ENCODE measurements around the gene ATP6V1F. TPM values are rescaled to one million over a fixed set of nuclear protein-coding genes. Genes with fewer than 3 reads are reported as not detected.

The ATP6V1F gene
- total RNA-seq, 1 experiment from 2014 or later = 115 TPM

DNA sequence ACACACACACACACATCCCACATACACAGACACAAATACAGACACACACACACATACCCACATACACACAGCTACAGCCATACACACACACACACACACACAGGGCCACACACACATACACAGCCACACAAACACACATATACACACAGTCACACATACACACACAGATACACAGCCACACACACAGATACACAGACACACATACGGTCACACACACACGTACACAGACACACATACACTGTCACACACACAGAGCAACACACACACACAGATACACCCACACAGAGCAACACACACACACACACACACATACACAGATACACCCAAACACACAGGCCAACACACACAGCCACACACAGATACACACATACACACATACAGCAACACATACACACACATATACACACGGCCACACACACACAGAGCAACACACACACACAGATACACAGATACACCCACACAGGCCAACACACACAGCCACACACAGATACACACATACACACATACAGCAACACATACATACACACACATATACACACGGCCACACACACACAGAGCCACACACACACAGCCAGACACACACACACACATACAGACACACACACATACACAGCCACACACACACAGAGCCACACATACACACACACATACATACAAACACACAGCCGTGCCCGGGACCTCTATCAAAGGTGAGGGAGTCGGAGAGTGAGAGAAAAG, 25.5 kb downstream of the ATP6V1F start:
- WGBS (ENCODE audit: extremely low coverage, insufficient read length, low lambda C conversion rate) = no CpG with 5 or more reads among the region's 7 CpGs
- Histone ChIP-seq H3K23ac (ENCODE audit: insufficient read length, low read depth, low read length) (no peak overlapping the region), H4K5ac (ENCODE audit: insufficient read length, low read depth, low read length) (no peak overlapping the region), H2BK12ac (ENCODE audit: insufficient read length, low read depth, low read length) (no peak overlapping the region), H4K20me1 (ENCODE audit: control insufficient read depth, insufficient read depth, insufficient read length) (no peaks in the 10 kb centered on the region), H3K18ac (ENCODE audit: insufficient read length, low read depth, low read length) (no peak overlapping the region), H3K79me2 (ENCODE audit: insufficient read depth, low read length) (no peaks in the 10 kb centered on the region), H3K9me3 (ENCODE audit: control insufficient read depth, low read depth, low read length) (no peaks in the 10 kb centered on the region), H3K23me2 (ENCODE audit: insufficient read length, low read depth, low read length, poor library complexity, severe bottlenecking) (peaks cover 9% of the 10 kb centered on the region), H2BK20ac (ENCODE audit: low read depth, low read length, poor library complexity, severe bottlenecking) (no peak overlapping the region), H4K8ac (replicated peaks; ENCODE audit: insufficient read length, low read depth, low read length) (no peak overlapping the region), H3K9ac (ENCODE audit: extremely low read depth, insufficient read length, low read length) (no peak overlapping the region), H3K4me2 (ENCODE audit: insufficient read depth, insufficient read length, low read length) (no peak overlapping the region), H3K27me3 (ENCODE audit: insufficient read depth, low read length) (no peaks in the 10 kb centered on the region), H2AK5ac (ENCODE audit: insufficient read length, low read length) (no peak overlapping the region), H2BK5ac (ENCODE audit: insufficient read length, low read length) (no peak overlapping the region), H3K27ac (ENCODE audit: insufficient read length, low read depth, low read length) (no peak overlapping the region), H2AFZ (ENCODE audit: low read length) (no peak overlapping the region), H2BK15ac (ENCODE audit: low read depth, low read length) (no peak overlapping the region), H2BK120ac (ENCODE audit: low read depth, low read length, poor library complexity, severe bottlenecking) (no peak overlapping the region), H4K91ac (ENCODE audit: insufficient read length, low read depth, low read length) (no peak overlapping the region), H3K79me1 (ENCODE audit: insufficient read depth, low read depth, low read length, poor library complexity, severe bottlenecking) (no peaks in the 10 kb centered on the region), H3K56ac (ENCODE audit: insufficient read length, low read depth, low read length) (no peak overlapping the region), H3K14ac (ENCODE audit: insufficient read depth, low read length) (no peak overlapping the region; the same call in 1 of the 2 replicates), H3T11ph (ENCODE audit: low read length) (no peak overlapping the region), H3K4me1 (ENCODE audit: insufficient read depth, low read length) (no peaks in the 10 kb centered on the region), H3K4ac (ENCODE audit: low read depth, low read length) (no peak overlapping the region)
- peaks cover 10% of the 10 kb centered on the region for H3K27me3 Mint-ChIP-seq (ENCODE audit: low read depth)
- peaks cover 0 to 2% (median 0%) of the 10 kb centered on the region in 3 experiments; a peak in 3 of 7 replicates for H3K36me3 Mint-ChIP-seq (ENCODE audit: insufficient read depth in 1 of 3, low read depth in 3 of 3)
- 0 out of 5 replicates have a peak, but pooled peaks cover 0 to 4% of the 10 kb centered on the region in 2 experiments for H3K9me3 Mint-ChIP-seq
- TF ChIP-seq, protein P1, sequence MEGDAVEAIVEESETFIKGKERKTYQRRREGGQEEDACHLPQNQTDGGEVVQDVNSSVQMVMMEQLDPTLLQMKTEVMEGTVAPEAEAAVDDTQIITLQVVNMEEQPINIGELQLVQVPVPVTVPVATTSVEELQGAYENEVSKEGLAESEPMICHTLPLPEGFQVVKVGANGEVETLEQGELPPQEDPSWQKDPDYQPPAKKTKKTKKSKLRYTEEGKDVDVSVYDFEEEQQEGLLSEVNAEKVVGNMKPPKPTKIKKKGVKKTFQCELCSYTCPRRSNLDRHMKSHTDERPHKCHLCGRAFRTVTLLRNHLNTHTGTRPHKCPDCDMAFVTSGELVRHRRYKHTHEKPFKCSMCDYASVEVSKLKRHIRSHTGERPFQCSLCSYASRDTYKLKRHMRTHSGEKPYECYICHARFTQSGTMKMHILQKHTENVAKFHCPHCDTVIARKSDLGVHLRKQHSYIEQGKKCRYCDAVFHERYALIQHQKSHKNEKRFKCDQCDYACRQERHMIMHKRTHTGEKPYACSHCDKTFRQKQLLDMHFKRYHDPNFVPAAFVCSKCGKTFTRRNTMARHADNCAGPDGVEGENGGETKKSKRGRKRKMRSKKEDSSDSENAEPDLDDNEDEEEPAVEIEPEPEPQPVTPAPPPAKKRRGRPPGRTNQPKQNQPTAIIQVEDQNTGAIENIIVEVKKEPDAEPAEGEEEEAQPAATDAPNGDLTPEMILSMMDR (conservative IDR thresholded peaks at IDR 0.05) = no peak
- no peak overlapping the region for H3K27ac Mint-ChIP-seq
- H3K4me1 Mint-ChIP-seq = peaks cover 6 to 8% of the 10 kb centered on the region in 2 experiments; a peak in 3 of 4 replicates
- H3K4me3 Mint-ChIP-seq = no peak overlapping the region
- no peak for DNase-seq

Measured in H9 (cell line).